Prostate gland (tissue), 2 donors: ENCODE results near the gene KCNJ1. TPM values are rescaled to one million over a fixed set of nuclear protein-coding genes. Genes with fewer than 3 reads are reported as not detected.

Experiments
- DNase-seq: peaks from one replicate; pipeline ENCODE4 v3.0.0-alpha.2; 2019; ENCODE audit warnings: low spot score
- H3K27ac ChIP-seq, 2 donors: fragments of 200-600 bp; sonication (generic); 2 replicates each; pipeline ENCODE4 v1.5.1; 2017 to 2019
- H3K27me3 ChIP-seq: fragments of 200-600 bp; sonication (generic); replicated peaks from 2 replicates; pipeline ENCODE4 v1.5.1; 2019; ENCODE audit not compliant: insufficient read depth
- H3K36me3 ChIP-seq, 2 donors: fragments of 200-600 bp; sonication (generic); 1 replicate in 1 of 2; 2 replicates in 1 of 2; pipeline versions ENCODE4 v1.5.1 to v1.8.1; 2017 to 2019
- H3K4me1 ChIP-seq: fragments of 200-600 bp; sonication (generic); replicated peaks from 2 replicates; pipeline ENCODE4 v1.5.1; 2019
- H3K4me3 ChIP-seq, 2 donors: fragments of 200-600 bp; sonication (generic); 2 replicates each; pipeline ENCODE4 v1.5.1; 2017 to 2019
- H3K9me3 ChIP-seq: fragments of 200-600 bp; sonication (generic); 2 replicates; pipeline ENCODE4 v1.5.1; 2017
- CTCF ChIP-seq, 4 experiments: fragments of 200-600 bp in 2 of 4; fragments of 450-650 bp in 2 of 4; sonication (generic) in 2 of 4; IDR thresholded peaks; 1 replicate in 3 of 4; 2 replicates in 1 of 4; pipeline ENCODE4 v1.5.1; 2016 to 2019; ENCODE audit warnings: antibody characterized with exemption in 4 of 4, mild to moderate bottlenecking in 2 of 4, moderate library complexity in 2 of 4
- POLR2A ChIP-seq: fragments of 450-650 bp; IDR thresholded peaks from one replicate; pipeline ENCODE4 v1.6.1; 2016; ENCODE audit warnings: antibody characterized with exemption, mild to moderate bottlenecking
- POLR2AphosphoS5 ChIP-seq: sonication (generic); formaldehyde crosslinking; IDR thresholded peaks from one replicate; pipeline ENCODE4 v1.6.1; 2017; ENCODE audit warnings: antibody characterized with exemption
- WGBS: methylation state at CpG from one replicate; pipeline ENCODE4 v1.1.5; 2018; 5-methylcytosine and 5-hydroxymethylcytosine counted together
- intact Hi-C: fragments of 100-400 bp; cut with DNase I; formaldehyde crosslinking; loops from one replicate; pipeline ENCODE4 v1.14.2; 2022
- total RNA-seq, 2 donors: library from RNA; depleted of rRNA; stranded (reverse); fragments of >200 nt; gene quantifications; one replicate each; pipeline ENCODE4 v1.1.0, GENCODE V29; 2016

KCNJ1 gene
- total RNA-seq, result not detected

GRCh38 chr11:128867277-128867676 lies at the start of gene KCNJ1:
Gene KCNJ1, minus strand, starts transcription at chr11:128867296. Its CDS starts 27,053 bp downstream, at chr11:128840243.
- no peak for TF ChIP-seq POLR2AphosphoS5
- no peak for TF ChIP-seq CTCF (IDR thresholded peaks at IDR 0.05)
- TF ChIP-seq POLR2A, result no peak
- Histone ChIP-seq H3K36me3 (no peaks in the 10 kb centered on the region), H3K4me1 (no peaks in the 10 kb centered on the region), H3K4me3 (no peak within 1 kb of the TSS), H3K27ac (no peak within 1 kb of the TSS), H3K27me3 (no peaks in the 10 kb centered on the region), H3K9me3 (no peaks in the 10 kb centered on the region)
- no peak for DNase-seq
- 54% methylated on average over 8 of the region's 8 CpGs for WGBS
- intact Hi-C loops, result no loop called here

GRCh38 chr11:128916681-128917080 lies 49.6 kb upstream of the KCNJ1 start:
- DNase-seq, result no peak
- intact Hi-C loops, result no loop called here
- no peak overlapping the region for H3K27ac ChIP-seq
- H3K36me3 ChIP-seq, result no peaks in the 10 kb centered on the region
- no peak overlapping the region for H3K4me3 ChIP-seq
- no peaks in the 10 kb centered on the region for H3K4me1 ChIP-seq
- TF ChIP-seq CTCF (IDR thresholded peaks at IDR 0.05) (no peak), POLR2AphosphoS5 (no peak), POLR2A (no peak)
- WGBS, result 100% methylated on average over 1 of the region's 2 CpGs
- H3K27me3 ChIP-seq, result no peaks in the 10 kb centered on the region
- H3K9me3 ChIP-seq, result no peaks in the 10 kb centered on the region

GRCh38 chr11:128916037-128916572 lies 49.0 kb upstream of the KCNJ1 start:
- TF ChIP-seq POLR2A (no peak), POLR2AphosphoS5 (no peak), CTCF (IDR thresholded peaks at IDR 0.05) (no peak)
- Histone ChIP-seq H3K36me3 (no peaks in the 10 kb centered on the region), H3K27me3 (no peaks in the 10 kb centered on the region), H3K4me1 (no peaks in the 10 kb centered on the region), H3K27ac (no peak overlapping the region), H3K4me3 (no peak overlapping the region), H3K9me3 (no peaks in the 10 kb centered on the region)
- 91% methylated on average over 3 of the region's 3 CpGs for WGBS
- intact Hi-C loops, result no loop called here
- DNase-seq, result no peak

DNA sequence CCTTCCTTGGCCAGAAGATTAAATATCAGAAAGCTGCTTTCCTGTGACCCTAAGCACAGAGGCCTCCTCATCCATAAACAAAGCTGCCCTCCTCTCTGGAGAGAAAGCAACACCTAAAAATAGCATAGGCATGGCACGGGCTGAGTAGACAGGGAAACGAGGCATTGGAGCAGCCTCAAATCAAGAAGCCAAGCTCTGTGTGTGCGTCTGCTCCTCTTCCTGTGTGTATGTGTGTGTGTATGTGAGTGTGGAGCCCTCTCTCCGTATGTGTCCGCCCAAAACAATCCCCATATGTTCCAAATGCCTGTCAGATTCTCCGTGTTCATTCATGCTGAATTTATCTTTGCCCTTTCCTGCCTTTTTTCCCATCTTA lies 48.0 kb upstream of the KCNJ1 start:
- intact Hi-C loops, result no loop called here
- Histone ChIP-seq H3K36me3 (no peaks in the 10 kb centered on the region), H3K27me3 (no peaks in the 10 kb centered on the region), H3K27ac (no peak overlapping the region), H3K9me3 (no peaks in the 10 kb centered on the region), H3K4me1 (no peaks in the 10 kb centered on the region), H3K4me3 (no peak overlapping the region)
- 35% methylated on average over 6 of the region's 6 CpGs for WGBS
- no peak for DNase-seq
- TF ChIP-seq CTCF (IDR thresholded peaks at IDR 0.05) (no peak), POLR2AphosphoS5 (no peak), POLR2A (no peak)
